GM06990 (cell line): Measurements from ENCODE around the gene NIT1.

Source experiments
- DNase-seq: peaks from one replicate; pipeline ENCODE4 v3.0.0-alpha.2; 2011; ENCODE audit not compliant: insufficient read length; ENCODE audit errors: extremely low read depth
- H3K27me3 ChIP-seq: replicated peaks from 2 replicates; pipeline ENCODE4 v1.6.0; 2011; ENCODE audit warnings: low read length; ENCODE audit not compliant: control insufficient read depth, insufficient read depth
- H3K36me3 ChIP-seq: 2 replicates; pipeline ENCODE4 v1.5.1; 2011; ENCODE audit warnings: low read length; ENCODE audit not compliant: control insufficient read depth, insufficient read depth
- H3K4me3 ChIP-seq: replicated peaks from 2 replicates; pipeline ENCODE4 v1.5.1; 2011; ENCODE audit warnings: low read depth, mild to moderate bottlenecking, control low read depth, low read length
- TF ChIP-seq, protein P1 (sequence below): IDR thresholded peaks from 2 replicates; pipeline ENCODE4 v1.5.1; 2011; ENCODE audit warnings: low read length, control low read depth, mild to moderate bottlenecking, inconsistent platforms; ENCODE audit not compliant: insufficient read depth, poor library complexity, severe bottlenecking

Gene NIT1

DNA sequence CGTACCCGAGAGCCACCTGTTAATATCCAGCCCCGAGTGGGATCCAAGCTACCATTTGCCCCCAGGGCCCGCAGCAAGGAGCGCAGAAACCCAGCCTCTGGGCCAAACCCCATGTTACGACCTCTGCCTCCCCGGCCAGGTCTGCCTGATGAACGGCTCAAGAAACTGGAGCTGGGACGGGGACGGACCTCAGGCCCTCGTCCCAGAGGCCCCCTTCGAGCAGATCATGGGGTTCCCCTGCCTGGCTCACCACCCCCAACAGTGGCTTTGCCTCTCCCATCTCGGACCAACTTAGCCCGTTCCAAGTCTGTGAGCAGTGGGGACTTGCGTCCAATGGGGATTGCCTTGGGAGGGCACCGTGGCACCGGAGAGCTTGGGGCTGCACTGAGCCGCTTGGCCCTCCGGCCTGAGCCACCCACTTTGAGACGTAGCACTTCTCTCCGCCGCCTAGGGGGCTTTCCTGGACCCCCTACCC, 42.8 kb downstream of the NIT1 start:
- TF ChIP-seq, protein P1, sequence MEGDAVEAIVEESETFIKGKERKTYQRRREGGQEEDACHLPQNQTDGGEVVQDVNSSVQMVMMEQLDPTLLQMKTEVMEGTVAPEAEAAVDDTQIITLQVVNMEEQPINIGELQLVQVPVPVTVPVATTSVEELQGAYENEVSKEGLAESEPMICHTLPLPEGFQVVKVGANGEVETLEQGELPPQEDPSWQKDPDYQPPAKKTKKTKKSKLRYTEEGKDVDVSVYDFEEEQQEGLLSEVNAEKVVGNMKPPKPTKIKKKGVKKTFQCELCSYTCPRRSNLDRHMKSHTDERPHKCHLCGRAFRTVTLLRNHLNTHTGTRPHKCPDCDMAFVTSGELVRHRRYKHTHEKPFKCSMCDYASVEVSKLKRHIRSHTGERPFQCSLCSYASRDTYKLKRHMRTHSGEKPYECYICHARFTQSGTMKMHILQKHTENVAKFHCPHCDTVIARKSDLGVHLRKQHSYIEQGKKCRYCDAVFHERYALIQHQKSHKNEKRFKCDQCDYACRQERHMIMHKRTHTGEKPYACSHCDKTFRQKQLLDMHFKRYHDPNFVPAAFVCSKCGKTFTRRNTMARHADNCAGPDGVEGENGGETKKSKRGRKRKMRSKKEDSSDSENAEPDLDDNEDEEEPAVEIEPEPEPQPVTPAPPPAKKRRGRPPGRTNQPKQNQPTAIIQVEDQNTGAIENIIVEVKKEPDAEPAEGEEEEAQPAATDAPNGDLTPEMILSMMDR = no peak
- peaks cover 3% of the 10 kb centered on the region for H3K36me3 ChIP-seq
- no peak overlapping the region for H3K4me3 ChIP-seq
- DNase-seq = no peak
- no peaks in the 10 kb centered on the region for H3K27me3 ChIP-seq

GRCh38 chr1:161161652-161162051, 43.7 kb downstream of the NIT1 start:
- no peaks in the 10 kb centered on the region for H3K27me3 ChIP-seq
- peaks cover 3% of the 10 kb centered on the region for H3K36me3 ChIP-seq
- TF ChIP-seq, protein P1 = no peak

GRCh38 chr1:161162052-161162451, 44.1 kb downstream of the NIT1 start:
- peaks cover 3% of the 10 kb centered on the region for H3K36me3 ChIP-seq
- no peak for DNase-seq
- TF ChIP-seq, protein P1 = no peak
- no peaks in the 10 kb centered on the region for H3K27me3 ChIP-seq
- no peak overlapping the region for H3K4me3 ChIP-seq

More at GRCh38 chr1:161161652-161162051, 43.7 kb downstream of the NIT1 start:
- no peak overlapping the region for H3K4me3 ChIP-seq
- DNase-seq = no peak

DNA sequence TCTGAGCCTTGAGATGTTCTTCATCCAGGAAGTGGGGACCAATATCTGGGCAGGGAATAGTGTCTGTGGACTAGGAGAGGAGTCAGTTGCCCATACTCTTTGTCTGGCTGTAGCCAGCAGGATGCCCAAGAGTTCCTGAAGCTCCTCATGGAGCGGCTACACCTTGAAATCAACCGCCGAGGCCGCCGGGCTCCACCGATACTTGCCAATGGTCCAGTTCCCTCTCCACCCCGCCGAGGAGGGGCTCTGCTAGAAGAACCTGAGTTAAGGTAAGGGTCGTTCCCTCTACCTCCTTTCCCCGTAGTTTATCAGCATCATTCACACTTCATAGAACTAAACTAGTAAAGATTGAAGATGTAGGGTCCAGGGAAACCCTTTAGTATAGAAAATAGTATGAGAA, 44.9 kb downstream of the NIT1 start:
- peaks cover 3% of the 10 kb centered on the region for H3K36me3 ChIP-seq
- DNase-seq = no peak
- H3K4me3 ChIP-seq = no peak overlapping the region
- no peaks in the 10 kb centered on the region for H3K27me3 ChIP-seq
- TF ChIP-seq, protein P1 = no peak

DNA sequence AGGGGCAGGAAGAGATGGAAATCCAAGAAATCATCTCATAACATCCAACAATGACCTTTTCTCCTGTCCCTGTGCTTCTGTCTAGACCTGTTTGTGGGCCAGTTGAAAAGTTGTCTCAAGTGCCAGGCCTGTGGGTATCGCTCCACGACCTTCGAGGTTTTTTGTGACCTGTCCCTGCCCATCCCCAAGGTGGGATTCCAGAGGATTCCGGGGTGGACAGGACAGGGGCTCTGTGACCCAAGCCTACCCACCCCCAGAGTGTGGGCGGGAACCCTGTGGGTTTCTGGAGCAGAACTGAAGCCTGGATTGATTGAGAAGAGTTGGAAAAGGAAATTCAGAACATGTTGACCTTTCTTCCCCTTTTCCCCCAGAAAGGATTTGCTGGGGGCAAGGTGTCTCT, 45.9 kb downstream of the NIT1 start:
- TF ChIP-seq, protein P1 = no peak
- DNase-seq = no peak
- Histone ChIP-seq H3K4me3 (no peak overlapping the region), H3K27me3 (no peaks in the 10 kb centered on the region), H3K36me3 (peaks cover 3% of the 10 kb centered on the region)
